D341Med (cell line): ENCODE data around the gene AGBL4.
"Not testable (repeated sequence)": the region's sequence is repeated elsewhere in the genome, so short reads cannot be mapped to it uniquely, and the experiment has no call there.

Experiments used
- DNase-seq: peaks from one replicate; pipeline ENCODE4 v3.0.0; 2012; ENCODE audit warnings: low spot score

AGBL4 gene

DNA sequence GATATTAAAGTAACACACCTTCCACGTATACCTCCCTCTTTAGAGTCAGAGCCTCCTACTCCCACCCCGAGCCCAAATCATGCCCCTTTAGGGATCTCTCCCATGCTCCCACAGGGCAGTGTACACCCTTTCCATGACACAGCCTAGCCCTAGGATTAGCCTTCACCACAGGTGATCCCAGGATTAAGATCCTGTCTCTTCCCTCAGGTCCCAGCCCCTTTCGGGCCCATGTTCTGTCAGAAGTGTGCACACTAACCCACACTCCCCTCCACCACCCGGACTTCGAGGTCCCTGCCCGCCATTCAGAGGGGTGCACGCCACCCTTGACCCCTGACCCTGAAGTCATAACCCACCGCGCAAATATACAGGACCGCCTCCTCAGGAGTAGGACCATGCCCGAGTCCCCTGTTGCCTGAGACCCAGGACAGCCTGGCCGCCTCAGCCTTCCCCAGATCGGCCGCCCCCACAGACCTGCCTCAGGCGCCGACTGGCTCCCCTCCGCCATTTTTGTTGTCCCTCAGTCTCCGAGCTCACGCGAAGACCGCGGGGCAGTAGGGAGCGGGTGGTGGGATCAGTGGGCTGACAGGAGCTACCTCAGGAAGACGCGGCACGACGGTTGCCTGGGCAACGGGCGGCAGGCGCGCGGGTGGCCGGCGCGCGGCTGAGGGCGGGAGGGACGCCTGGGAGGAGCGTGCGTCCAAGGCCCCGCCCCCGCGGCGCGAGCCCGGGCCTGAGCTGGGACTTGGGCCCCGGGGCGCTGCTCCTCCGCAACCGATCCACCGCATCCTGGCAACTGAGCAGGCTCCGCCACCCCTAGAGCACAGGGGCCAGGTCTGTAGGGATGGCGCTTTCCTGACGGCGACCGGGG is at the start of gene AGBL4:
Gene AGBL4, minus strand, starts transcription at position 663 of the 868 bp plus-strand sequence.
- DNase-seq, result peak; percentile 90

DNA sequence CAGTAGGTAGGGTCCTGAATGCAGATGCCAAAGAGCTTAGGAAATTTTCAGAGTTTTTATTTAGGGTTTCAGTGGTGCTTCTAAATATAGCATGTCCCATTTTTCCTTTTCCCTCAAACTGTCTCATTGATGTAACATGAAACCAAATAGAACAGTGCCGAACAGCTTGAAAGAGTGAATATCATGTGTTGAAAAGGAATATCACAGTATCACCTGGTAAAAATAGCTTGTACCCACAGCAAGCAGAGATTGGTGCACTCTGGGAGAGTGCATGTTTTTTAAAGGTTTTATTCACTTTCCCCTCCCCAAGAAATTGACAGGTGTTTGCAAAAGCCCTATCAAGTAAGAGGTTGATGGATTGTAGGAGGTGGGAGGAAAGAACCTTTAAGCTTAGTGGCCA is 43.1 kb upstream of the AGBL4 start:
- DNase-seq, result no peak

DNA sequence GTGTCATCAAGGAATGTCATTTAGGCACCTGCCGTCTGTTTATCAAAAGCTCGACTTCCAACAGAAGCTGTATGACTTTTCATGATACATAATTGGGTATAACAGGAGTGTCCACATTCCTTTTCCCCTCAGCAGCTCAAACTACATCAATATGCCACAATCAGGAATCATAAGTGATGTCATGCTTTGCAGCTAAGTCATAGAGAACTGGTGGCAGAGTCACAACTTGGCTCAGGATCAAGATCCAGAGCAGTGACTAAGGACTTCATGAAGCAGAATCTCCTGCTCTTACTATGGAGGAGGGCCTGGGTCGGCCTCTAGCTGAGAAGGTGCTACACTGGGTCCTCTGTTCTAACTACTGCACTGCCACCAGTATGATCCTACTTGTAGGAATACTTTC is 36.5 kb upstream of the AGBL4 start:
- DNase-seq, result no peak

DNA sequence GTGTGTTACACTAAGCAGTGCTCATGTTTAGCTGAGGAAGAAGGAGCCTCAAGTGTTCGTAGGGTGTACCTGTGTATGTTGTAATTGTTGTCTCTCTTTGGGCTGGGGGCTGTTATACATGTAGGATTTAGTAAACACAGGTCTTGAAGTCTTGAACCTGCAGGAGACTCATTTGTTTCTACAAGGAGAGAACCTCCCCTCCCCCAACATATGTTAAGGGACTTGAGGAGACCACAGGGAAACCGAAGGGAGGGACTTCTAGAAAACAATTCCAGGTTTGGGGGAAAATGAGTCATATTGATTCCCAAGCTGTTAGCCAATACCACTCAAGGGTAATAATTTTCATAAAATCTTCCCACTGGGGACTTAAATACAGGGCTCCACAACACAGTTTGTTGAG is 25.0 kb upstream of the AGBL4 start:
- DNase-seq, result no peak

DNA sequence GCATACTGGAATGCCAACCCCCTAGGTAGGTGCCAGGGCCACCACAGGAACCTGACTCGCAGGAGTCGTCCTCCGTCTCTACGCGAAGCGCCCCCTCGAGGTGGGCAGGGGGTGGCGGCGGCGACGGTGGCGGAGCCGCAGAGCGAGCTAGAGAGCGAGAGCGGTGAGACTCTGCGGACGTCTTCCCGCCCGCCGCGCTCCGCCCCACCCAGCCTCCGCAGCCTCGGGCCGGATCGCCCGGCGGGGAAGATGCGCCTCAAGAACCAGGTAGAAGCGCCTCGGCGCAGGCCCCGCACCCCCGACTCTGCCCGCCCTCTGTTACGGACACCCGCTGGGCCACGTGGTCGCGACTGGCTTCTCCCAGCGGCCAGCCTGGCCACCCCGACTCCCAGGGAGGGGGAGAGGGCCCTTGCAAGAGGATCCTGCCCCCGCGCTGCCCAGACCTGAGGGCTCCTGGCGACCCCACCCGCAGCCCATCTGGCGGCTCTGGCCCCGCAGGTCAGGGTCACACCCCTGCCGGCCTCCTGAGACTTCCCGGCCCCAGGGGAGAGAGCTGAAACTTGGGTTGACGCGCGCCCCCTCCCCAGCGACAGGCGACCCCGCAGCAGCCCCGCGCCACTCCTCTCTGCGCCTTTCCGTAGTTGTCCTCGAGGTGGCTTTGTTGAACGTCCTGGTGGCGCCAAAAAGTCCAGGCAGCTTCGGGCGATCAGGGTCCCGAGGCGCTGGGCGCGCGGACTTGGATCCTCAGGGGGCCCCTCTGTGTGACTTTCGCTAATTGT is 24.4 kb upstream of the AGBL4 start:
- DNase-seq, result peak; percentile 65

DNA sequence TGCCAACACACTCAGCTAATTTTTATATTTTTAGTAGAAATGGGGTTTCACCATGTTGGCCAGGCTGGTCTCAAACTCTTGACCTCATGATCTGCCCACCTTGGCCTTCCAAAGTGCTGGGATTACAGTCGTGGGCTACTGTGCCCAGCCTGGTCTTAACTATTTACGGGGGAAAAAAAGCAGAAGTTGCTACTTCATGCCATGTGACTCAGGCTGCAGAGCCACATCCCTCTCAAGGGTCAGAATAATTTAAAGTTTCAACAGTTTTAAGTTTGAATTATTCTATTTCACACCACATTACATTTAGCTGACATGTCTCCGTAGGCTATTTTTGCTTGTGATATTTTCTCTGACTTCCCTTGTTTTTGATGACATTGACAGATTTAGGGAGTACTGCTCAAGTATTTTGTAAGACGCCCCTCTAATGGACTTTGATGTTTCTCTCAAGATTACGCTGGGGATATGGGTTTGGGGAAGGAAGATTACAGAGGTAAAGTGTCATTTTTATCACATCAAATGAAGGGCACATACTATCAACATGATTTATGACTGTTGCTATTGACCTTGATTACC is 14.6 kb upstream of the AGBL4 start:
- DNase-seq, result no peak

DNA sequence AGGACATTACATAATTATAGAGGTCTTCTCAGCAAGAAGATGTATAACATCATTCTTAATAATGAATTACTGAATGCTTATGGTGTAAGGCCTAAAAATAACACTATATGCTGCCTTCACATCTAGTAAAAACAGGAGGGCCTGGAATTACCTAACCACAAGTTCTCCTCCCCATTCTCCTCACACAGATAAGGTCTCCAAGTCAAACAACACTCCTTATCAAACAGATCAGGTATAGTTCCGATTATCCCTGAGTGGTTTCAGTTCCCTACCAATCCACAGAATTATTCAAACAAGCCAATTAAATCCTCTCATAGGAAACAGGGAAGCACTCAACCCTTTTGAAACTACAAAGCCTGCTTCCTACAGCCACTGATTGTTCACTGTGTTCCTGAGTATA is 4.0 kb upstream of the AGBL4 start:
- no peak for DNase-seq

DNA sequence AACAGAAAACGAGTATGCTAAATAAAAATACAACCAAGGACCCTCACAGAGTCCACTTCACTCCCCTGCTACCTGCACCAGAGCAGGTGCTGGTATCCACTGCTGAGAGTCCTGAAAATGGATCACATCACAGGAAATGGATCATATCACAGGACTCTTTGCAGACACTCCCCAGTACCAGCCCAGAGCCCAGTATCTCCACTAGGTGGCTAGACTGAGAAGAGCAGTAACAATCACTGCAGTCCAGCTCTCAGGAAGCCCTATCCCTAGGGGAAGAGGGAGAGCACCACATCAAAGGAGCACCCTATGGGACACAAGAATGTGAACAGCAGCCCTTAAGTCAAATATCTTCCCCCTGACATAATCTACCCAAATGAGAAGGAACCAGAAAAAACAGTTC is 28.0 kb downstream of the AGBL4 start:
- DNase-seq, result no peak

DNA sequence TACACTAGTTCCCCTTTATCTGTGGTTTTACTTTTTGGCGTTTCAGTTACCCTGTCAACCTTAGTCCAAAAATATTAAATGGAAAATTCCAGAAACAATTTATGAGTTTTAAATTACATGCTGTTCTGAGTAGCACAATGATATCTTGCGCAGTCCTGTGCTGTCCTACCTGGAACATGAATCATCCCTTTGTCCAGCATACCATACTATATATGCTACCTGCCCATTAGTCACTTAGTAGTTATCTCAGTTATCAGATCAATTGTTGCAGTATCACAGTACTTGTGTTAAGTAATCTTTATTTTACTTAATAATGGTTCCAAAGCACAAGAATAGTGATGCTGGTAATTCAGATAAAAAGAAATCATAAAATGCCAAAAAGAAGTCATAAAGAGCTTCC is 52.7 kb downstream of the AGBL4 start:
- DNase-seq, result no peak

DNA sequence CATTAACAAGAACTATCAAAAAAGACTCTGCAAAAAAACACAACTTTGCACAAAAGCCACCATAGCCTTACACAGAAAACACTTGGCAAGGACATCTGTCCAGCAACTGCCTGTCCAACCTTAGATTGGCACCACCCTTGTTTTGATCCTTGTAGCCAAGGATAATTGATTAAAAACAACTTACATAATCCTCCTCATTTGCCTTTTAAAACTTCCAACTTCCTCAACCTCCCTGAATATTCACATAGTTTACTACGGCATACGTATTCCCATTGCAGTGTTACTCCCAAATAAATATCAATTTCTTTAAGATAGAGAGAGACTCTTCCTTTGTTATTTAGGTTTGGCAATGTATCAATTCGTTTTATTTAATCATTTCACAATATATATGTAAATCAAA is 72.4 kb downstream of the AGBL4 start:
- no peak for DNase-seq

DNA sequence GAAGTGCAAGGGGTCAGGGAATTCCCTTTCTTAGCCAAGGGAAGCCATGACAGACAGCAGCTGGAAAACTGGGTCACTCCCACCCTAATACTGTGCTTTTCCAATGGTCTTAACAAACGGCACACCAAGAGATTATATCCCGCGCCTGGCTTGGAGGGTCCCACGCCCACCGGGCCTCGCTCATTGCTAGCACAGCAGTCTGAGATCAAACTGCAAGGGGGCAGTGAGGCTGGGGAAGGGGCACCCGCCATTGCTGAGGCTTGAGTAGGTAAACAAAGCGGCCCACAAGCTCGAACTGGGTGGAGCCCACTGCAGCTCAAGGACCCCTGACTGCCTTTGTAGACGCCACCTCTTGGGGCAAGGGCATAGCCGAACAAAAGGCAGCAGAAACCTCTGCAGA is 108.5 kb downstream of the AGBL4 start:
- not testable (repeated sequence) for DNase-seq

DNA sequence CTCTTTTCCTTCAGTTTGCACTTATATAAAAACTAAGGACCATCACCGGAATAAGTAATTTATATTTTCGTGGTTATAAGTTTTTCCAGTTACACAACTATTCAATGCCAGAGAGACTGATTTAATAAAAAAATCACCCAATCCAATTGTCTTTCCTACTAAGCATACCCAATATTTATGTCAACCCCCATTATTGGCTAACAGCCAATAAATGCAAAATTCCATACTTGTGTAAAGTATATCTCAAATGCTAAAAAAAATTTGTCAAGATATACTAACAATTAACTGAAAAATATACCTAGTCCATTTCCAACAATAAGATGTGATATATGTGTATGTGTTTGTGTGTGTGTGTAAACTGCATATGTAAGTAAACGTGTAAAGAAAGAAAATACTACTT is 117.4 kb downstream of the AGBL4 start:
- no peak for DNase-seq

DNA sequence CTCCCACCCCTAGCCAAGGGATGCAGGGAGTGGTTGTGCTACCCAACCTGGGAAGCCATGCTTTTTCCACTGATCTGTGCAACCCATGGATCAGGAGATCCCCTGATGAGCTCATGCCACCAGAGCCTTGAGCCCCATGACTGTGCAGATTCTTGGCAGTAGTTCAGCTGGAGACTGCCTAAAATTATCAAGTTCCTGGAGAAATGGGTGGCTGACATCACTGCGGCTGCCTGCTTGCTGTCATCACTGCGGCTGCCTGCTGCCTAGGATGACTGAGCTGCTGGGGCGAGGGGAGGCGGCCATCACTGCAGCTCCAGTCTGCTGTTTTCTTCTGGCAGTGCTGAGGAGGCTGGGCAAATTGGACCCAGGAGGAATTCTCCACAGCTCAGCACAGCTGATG is 159.2 kb downstream of the AGBL4 start:
- DNase-seq, result no peak

DNA sequence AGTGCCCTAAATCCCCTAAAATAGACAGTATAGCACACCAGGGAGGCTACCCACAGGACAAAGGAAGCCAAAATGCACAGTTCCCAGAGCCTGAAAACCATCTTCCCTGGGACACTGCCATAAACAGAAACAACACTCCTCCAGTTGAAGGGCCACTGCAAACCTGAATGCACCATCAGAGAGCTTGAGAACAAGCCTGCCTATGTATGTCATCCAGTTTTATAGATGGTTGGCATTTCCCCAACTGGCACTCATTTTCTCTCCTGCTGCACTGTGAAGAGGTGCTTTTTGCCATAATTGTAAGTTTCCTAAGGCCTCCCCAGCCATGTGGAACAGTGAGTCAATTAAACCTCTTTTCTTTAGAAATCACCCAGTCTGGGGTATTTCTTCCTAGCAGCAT is 169.0 kb downstream of the AGBL4 start:
- DNase-seq, result no peak

DNA sequence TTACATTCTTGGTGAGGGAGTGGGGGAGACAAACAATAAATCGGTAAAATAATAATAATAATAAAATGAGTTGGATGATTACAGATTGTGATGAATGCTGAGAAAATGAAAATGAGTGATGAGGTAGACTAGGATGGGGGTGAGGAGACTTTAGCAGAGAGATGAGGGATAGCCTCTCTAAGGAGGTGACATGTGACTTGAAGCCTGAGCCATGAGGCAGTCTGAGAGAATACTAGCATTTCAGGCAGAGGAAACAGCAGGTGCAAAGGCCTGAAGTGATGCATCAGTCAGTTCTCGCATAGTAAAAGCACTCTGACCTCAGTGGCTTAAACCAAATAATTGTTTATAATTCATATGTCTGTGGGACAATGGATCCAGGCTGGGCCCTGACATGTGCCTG is 181.2 kb downstream of the AGBL4 start:
- no peak for DNase-seq

DNA sequence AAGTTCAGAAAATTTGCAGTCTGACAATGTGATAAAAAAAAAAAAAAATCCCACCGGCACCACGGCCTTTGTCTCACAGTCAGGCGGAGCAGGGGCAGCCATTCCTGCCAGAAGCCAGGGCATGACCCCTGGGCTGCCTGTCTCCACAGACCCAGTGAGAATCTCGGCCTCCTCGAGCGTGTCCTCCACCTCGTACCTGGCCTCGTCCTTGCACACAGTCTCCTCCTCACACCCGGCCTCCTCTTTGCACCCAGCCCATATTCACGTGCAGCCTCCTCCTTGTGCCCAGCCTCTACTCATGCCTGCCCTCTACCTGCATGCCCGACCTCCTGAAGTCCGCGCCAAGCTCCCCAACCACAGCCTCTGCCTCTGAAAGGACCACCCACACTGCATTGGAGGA is 182.0 kb downstream of the AGBL4 start:
- no peak for DNase-seq

DNA sequence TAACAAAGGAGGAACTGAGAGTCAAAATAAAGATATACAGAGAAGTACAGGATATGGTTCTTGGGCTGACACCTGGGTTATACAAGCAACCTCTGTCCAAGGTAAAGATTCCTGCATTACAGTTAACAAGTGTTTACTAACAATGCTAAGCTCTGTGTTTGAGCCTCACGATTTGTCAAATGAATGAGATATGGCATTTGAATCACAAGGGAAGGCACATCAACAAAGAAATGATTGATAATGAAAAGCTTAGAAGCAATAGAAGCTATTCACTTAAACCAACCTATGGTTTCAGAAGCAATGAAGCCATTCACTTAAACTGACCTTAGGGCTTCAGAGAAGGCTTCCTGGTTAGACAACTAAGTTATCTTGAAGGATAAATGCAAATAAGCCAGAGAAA is 199.5 kb downstream of the AGBL4 start:
- DNase-seq, result no peak

DNA sequence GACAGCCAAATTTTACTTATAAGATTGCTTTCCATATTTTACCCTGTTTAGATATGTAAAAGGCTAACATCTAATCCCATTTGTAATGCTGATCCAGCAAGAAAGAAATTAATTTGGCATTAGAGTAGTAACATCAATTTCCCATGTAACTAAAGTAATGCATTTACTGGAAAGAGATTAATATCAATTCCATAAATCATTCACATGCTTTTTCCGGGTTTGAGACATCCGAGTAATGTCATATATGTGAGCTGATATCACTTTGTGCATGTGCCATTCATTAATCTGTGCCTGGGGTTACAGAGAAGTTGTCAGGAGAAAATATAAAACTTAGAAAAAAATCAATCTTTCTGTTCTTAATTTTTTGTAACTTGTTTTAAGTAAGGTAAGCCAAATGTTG is 206.1 kb downstream of the AGBL4 start:
- DNase-seq, result no peak

DNA sequence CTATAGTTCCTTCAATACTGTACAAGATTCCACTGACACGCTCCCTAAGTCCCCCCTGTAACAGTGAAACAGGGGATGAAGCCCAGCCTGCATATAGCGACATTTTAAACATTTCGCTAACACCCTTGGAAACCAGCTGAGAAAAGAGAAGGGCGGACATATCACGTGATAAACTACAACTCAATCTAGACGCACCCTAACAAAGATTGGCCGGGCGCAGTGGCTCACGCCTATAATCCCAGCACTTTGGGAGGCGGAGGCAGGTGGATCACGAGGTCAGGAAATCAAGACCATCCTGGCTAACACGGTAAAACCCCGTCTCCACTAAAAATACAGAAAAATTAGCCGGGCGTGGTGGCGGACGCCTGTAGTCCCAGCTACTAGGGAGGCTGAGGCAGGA is 236.7 kb downstream of the AGBL4 start:
- DNase-seq, result not testable (repeated sequence)

DNA sequence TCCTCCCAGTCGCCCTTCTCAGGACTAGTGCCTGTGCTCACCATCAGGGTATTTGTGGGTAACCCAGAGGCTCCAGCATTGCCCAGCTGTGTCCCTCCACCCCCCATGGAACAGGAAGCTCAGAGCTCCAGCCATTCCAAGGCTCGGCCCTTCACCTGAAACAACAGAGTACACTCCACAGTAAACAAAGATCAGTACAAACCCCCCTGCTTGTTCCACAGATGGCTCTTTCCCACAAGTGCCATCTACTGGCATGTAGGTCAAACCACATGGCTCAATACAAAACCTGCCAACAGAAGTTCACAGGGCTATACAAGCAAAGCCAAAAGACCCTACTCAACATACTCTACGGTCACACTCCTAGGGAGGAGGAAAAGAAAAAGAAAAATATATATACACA is 258.7 kb downstream of the AGBL4 start:
- peak; percentile 50 for DNase-seq

DNA sequence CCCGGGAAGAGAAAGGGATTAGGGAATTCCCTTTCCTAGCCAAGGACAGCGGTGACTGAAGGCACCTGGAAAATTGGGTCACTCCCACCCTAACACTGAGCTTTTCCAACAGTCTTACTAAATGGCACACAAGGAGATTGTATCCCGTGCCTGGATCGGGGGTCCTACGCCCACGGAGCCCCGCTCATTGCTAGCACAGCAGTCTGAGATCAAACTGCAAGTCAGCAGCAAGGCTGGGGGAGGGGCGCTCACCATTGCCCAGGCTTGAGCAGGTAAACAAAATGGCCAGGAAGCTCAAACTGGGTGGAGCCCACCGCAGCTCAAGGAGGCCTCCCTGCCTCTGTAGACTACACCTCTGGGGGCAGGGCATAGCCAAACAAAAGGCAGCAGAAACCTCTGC is 285.6 kb downstream of the AGBL4 start:
- DNase-seq, result not testable (repeated sequence)

DNA sequence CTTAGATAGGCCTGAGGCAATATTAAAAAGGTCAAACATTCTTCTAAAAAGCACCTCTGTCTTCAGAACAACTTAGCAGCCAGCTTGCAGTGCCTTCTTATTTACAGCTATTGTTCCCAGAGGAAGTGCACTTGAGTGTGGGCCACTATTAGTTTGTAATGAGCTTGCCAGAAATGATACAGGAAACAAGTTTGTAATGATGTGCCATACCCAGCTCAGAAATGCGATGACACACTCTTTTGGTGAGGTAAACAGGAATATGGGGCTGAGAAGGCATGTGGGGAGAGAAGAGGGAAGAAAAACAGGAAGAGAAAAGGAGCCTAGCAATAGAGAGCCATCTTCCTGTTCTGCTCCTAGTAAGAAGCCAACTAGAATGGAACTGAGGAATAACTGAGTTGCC is 295.4 kb downstream of the AGBL4 start:
- DNase-seq, result no peak

DNA sequence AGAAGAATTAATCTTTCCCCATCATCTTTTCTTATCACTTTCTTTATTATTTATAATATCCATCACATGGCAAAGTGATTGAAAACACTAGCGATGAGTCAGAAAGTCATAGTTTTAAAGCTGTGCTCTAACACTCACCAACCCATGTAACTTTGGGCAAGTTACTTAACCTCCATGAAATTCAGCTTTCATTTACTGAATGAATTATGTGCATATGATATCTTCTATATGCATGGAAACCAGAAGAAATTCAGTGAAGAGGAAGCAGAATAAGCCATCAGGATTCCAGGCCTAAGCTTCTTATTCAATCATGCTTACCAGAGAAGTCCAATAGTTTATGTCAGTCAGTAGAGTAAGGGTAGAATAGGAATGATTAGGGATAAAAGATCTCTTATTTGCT is 300.1 kb downstream of the AGBL4 start:
- no peak for DNase-seq
